NCI-H146 treated with DMSO at 0.1 percent for 48 hours (cell line): ENCODE data around the gene KRT8.
"Not testable (repeated sequence)": the region's sequence is repeated elsewhere in the genome, so short reads cannot be mapped to it uniquely, and the experiment has no call there.

Source experiments
- DNase-seq: peaks from one replicate; lab custom pipeline; 2025; ENCODE audit not compliant: unreplicated experiment; lab: John Stamatoyannopoulos, UW

The KRT8 gene

DNA sequence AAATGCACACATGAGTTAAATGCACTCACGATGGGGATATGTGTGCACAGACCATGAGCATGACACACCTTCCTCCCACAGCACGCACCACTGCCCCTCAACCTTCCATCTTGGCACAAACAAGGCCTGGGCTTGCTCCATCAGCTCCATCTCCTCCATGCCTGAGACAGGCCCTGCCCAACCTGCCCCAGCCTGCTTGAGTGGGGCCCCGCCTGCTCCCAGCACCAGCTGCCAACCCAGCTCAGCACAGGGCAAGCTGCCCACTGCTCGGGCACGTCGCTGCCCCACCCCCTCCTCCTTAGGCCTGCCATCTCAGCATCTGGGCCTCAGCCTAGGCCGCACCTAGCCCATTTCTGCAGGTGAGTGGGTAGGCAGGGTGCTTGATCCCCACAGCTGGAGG is 28.5 kb downstream of the KRT8 start:
- DNase-seq, result no peak

DNA sequence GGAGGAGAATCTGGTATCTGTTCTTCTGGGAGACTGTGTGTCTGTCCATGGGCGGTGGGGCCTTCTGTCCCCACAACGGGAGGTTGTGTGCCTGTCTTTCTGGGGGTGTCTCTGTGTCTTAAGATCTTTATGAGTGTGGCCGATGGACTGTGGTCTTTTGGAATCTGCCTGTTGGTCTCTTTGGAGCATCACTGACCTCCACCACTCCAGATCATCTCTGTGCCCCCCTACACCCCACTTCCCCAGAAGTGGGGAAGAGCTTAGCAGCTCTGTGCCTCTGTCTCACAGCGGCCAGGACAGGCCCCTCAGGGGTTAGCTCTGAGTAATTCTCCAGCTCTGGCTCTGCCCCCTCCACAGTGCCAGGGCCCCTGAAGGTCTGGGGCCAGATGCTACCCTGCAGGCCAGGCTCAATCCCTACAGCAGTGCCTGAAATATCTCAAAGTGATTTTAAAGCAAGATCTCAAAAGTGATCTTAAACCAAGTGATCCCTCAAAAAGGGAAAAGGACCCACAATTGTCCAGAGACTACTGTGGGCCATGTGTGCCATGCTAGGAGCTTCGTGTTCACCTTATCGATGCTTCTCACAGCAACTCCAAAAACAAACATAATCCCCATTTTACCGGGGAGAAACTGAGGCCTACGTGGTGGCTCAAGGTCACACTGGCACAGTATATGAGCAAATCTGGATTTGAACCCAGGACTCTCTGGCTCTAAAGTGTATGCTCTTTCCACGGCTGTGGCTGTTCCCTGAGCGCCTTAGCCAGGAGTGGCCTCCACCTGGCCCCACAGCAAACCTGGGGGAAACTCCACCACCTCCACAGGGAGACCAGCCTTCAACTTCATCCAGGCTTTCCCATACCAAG is 30.1 kb downstream of the KRT8 start:
- DNase-seq, result no peak

DNA sequence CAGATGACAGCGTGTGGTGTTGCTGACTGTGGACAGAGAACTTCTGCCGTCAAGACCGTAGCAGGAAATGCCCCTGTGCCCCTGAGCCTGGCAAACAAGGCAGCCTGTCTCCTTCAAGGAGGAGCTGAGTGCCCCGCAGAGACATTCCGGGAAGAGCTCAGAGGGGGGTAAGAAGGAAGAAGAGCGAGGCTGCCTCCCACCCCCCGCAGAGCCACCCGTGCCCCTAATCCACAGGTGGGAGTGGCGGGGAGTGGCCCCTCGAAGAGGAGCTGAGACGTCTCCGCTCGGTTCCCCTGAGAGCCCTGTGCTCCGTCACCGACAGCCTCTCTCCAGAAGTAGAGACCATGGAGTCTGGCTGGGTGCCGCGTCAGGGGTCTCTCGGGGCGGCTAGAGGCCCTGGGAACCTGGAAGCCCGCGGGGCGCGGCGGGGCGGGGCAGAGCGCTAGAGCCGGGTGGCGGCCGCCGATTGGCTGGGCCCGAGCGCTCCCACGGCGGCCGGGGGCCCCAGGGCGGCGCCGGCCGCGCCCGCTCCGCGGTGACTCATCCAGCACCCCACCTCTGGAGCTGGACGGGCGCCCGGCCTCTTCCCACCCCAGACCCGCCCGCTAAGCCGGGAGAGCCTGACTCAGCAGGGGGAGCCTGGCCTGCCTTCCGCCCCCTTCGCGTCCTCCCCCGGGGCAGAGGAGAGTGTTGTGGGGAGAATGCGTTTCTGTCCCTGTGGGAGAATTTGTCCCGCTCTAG is 30.9 kb downstream of the KRT8 start:
- DNase-seq, result peak; percentile 31

DNA sequence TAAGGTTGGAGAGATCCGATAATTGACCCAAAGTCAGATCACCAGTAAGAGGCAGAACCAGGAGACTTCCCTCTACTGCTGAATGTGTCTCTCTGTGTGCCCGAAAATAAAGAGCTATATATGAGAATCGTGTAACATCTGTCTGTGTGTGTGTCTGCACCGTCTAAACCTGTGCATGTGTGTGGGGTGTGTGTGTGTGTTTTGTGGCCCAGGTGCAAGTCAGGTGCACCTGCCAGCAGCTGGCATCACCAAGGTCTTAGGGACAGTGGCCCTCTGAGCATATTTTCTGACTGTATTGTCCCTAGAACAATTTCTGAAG is 31.4 kb downstream of the KRT8 start:
- peak; percentile 36 for DNase-seq

DNA sequence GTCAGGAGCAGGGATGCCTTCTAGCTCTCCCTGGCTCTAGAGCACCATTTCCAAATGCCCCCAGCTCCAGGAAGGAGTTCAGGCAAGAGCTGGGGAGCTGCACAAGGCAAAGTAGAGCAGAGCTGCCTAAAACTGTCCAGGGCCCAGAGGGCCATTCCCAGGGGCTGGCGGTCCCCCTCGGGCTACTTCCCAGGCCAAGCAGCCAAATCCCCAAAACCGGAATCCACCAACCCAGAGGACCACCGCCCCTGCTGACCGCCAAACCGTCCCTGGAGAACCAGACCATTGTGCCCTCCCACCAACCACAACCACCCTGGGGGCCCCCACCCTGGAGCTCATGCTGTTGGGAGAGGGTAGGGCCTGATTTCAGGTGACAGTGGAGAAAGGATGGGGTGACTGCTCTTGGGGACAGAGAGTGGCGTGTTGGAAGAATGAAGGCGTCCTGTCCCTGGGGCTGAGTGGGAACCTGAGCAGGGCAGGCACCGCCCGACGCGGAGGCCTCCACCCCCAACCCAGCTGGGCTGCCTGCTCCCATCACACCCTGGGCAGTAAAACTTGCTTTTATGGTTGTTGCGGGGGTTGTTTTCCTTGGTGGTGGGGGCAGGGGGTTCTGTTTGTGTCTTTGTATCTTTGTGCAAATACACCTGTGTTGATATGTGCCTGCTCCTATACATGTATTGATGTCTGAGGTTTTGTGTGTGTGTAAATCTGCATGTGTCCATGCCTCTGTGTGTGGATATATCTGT is 32.1 kb downstream of the KRT8 start:
- DNase-seq, result no peak

DNA sequence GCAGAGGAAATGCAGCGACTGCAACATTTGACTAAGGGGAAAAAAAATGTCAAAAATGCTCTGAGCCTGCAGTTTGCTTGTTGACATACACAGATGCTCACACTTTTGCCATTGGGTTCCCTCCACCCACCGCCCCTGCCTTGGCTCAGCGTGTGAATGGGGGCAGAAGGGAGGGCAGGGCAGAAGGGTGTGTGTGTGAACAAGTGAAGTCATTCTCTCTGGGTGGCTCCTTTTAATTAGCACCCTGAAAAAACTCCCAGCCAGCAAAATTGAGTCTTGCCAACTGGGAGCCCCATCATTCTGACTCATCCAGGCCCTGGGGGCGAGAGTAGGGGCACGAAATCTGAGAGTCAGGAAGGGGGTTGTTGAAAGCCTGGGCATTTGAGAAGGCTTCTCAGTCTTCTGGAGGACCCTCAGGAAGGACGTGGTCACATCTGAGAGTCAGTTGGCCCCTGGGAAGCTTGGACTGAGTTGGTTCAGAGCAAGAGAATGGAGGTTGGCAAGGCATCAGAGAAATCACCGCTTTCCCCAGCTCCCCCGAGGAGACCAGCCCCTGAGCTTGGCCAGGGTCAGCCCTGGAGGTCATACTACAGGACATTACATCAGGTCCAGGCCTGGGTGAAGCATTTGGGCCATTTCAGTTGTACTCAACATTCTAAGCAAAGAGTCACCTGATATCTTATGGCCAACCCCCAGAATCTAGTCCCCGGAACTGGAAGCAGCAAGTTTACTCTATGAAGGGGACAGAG is 33.4 kb downstream of the KRT8 start:
- DNase-seq, result no peak

DNA sequence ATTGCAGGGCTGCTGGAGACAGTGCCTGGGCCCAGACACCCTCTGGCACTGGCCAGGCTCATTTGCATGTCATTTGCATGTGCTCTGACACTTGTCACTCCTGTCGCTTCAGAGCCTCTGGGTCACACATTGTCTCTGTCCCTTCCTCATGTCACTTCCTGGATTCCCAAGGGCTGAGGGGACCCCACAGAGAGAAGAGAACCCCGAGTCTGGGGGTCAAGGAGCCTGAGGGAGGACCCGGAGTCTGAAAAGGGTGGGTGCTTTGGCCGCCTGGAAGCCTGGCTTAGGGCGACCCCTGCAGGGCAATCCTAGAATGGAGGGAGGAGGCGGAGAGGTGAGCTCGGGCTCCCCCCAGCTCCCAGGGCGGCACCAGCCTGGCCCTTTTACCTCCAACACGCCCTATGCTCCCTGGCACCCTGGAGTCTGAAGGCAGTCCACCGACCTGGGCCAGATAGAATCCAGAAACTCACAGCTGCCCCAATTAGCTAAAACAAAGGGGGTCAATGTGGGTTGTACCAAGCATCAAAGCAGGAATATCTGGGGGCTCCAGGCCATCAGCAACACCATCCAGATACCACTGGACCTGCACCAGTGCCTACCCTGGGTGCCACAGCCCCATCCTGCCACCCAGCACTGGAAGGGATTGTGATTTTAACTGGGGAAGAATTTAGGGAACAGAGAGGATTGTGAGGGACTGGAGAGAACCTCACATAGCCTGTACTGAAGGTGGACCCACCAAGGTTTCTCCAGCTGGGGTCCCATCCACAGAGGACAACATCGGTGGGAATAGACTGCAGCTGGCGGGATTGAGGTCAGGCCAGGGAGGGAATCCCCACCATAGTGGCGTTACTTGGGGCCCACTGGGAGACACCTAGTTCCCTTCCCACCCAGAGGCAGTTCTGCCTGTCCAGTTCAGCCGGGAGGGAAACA is 34.2 kb downstream of the KRT8 start:
- no peak for DNase-seq

DNA sequence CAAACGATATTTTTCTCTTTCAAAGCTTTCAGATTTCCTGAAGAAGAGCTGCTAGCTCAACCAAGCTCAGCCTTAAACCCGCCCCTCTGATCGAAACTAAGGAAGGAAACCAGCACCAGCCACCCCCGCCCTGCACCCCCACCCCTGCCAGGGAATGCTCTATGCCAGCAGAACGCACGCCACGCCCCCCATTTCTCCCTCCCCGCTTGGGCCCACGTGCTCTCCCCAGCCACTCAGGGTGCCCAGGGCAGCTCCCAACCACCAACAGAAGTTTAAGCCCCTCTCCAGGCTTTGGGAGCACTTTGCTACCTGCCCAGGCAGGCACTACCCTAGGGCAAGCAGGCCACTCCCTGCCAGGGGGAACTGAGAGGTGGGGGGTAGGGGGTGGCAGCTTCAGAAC is 37.2 kb downstream of the KRT8 start:
- DNase-seq, result no peak

DNA sequence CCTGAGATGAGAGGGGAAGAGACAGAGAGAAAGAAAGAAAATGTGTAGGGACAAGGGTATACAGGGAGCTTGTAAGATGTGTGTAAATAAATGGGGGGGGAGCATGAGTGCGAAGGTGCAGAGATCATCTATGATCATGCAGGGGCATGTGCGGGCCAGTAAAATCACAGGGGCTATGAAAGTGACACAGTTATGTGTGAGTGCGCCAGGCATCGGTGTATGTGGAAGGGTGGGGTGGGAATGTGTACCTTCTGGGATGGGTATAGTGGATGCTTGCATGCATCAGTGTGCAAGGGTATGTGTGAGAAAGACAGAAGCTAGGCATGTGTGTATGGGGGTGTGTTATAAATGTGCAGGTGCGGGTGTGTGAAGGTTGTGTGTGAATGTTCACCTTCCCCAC is 37.7 kb downstream of the KRT8 start:
- DNase-seq, result no peak

DNA sequence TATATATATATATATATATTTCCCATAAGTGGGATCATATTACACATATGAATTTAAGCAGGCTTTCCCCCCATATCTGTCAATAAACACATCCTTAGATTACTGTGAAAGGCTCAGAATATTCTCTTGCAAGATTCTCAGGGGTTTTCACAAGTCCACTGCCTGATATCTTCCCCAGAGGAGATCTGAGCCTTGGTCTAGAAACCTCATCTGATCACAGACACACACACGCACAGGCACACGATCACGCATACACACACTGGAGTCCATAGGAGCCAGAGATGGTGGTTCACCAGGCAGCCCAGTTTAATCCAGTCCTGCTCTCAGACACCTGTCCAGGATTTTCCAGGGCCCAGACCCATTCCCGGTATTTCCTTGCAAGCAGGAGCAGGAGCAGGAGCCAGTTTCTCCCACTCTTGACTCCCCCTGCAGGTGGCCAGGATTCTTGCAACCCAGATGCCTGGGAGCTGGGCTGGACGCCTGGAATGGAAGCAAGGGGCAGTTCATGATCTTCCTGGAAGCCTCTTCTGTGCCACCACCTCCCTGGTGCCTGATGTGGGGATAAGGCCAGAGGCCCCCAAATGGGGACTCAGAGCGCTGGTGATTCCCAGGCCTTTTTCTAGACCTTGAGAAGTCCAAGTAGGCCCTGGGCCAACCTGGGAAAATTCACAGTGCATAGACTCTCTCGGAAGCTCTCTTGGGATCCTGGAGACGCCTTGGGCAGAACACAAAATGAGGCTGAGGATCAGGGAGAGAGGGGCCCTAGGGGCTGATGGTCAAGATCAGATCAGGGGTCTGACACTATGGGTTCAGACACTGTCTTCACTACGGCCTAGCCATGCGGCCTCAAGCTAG is 39.6 kb downstream of the KRT8 start:
- DNase-seq, result peak; percentile 61

DNA sequence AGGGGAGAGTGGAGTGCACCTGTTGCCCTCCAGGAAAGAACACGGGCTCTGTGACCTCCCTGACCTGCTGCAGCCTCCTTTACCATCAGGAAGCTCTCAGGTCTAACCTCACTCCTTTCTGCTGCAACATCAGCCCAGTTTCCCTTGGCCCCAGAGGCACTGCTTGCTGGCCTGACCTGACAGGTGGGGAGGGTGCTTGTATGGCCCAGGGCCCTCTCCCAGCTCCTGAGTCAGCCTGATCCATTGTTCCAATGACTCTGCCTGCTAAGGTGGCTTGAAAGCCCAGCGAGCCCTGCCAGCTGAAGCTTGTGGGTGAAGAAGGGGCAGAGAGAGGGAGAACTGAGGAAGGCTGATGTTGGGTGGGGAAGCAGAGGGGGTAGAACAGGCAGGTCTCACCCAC is 42.9 kb downstream of the KRT8 start:
- DNase-seq, result no peak

DNA sequence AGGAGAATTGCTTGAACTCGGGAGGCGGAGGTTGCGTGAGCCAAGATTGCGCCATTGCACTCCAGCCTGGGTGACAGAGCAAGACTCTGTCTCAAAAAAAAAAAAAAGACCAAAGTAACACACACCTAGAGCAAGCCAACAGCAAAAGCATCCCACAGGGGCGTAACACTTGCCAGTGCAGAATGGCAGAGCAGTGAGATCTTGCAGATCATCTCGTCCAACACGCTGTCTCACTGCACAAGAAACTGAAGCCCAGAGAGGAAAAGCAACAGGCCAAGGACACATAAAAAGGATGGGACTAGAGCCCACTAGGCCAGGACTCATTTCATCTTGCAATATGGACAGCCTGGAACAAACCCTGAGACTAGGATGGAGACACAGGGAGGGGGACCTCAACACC is 43.4 kb downstream of the KRT8 start:
- DNase-seq, result no peak

DNA sequence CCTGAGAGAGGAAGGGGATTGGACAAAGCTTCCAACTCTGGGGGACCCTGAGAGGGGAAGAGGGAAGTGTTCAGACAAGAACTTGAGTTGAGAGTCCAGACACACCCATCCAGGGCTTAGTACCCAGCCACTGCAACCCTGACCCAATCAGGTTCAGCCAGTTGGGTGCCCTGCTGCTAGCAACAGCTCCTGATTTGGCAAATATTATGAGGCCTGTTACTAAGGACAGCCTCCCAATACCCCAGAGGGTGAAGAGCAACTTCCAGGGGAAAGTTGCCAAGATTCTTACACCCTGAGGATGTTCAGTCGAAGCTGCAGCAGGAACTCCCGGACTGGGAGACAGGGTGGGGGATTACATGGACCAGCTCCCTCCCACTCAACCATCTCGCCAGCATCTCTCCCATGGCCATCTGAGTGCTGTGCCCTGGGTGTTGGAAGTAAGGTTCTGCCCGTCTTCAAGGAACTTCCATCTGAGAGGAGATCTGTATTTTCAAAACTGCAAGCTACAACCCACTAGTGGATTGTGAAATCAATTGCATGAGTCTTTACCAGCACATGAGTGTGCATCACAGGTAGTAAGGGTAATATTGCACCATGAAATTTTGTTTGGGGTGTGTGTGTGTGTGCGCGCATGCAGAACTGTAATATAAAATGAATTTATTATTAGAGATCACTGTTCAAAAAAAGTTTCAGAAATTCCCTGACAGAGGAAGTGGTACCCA is 44.6 kb downstream of the KRT8 start:
- DNase-seq, result no peak

DNA sequence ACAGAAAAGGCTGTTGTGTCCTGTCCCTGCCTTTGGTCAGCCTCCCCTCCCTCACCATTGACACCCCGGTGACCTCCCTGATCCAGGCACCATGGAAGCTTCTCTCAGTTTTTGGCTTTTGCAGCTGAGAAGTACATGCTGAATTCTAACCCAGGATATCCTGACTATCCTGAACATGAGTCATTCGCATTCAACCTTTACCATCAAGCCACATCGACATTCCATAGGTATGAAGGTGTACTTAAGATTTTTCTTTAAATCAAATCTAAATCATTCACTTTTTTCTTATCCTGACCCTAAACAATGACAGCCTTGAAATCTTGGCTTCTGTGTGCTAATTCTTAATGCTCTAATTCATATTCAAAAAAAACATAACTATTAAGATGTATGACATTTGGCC is 47.4 kb downstream of the KRT8 start:
- no peak for DNase-seq

DNA sequence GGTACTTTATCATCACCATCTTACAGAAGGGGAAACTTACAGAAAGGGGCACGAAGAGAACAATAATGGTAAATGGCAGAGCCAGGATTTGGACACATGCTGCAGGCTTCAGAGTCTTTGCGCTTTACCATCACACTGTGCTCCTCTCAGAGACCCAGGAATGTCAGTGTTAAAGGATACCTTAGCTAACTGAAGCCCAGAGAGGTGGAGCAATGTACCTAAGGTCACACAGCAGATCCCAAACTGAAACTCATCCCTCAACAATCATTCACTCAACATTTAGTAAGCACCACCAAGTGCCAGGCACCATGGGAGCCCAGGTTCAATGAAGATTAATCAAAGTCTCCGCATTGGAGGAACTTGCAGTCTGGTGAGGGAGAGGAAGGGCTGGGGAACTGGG is 48.1 kb downstream of the KRT8 start:
- no peak for DNase-seq

DNA sequence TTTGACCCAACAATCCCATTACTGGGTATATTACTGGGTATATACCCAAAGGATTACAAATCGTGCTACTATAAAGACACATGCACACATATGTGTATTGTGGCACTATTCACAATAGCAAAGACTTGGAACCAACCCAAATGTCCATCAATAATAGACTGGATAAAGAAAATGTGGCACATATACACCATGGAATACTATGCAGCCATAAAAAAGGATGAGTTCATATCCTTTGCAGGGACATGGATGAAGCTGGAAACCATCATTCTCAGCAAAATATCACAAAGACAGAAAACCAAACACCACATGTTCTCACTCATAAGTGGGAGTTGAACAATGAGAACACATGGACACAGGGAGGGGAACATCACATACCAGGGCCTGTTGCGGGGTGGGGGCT is 48.8 kb downstream of the KRT8 start:
- DNase-seq, result not testable (repeated sequence)

DNA sequence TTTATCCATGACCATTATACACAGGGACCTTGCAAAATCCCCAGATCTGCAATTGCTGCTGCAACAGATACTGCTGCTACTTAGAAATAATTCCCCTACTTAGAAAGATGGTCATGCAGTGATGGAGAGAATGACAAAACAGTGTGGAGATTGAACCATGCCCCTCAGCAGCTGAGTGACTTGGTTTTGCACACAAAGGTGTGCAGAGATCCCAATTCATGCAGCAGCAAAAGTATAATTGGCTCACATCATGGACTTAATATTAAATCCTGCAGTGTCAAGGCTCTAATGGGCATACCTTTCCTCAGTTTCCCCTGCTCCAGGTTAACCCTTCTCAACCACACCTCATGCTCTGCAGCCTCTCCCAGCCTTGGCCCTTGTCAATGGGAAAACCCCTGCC is 53.1 kb downstream of the KRT8 start:
- no peak for DNase-seq

DNA sequence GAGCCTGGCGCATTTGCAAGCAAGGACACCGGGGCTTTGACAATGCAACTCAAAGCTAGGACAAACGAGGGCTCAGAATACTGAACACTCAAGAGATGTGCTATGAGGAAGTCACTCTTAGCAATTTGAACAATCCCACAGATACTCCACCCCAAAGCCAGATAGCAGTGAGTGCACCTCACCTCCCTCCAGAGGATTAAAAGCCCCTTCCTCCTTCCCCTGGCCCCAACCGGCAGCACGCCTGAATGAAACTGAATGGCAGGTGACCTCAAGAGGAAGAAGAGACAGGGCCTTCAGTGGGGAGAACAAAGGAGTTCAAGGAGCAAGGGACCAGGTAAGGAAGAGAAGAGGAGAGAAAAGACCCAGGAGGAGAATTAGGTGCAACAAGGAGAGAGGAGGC is 54.2 kb downstream of the KRT8 start:
- no peak for DNase-seq

DNA sequence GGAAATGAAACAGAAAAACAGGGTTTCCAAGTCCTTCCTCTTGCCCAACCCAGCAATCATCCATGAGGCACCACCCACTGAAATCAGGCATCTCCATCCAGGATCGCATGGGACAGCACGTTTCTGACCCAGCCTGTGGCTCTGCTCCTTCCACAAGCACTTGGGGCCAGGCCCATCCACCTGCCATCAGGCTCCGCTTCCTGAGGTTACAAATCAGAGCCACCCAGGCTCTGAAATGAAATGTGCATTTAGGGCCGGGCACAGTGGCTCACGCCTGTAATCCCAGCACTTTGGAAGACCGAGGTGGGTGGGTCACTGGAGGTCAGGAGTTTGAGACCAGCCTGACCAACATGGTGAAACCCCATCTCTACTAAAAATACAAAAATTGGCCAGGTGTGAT is 55.4 kb downstream of the KRT8 start:
- no peak for DNase-seq
